ENCODE results near the gene BTBD7. TPM values are rescaled to one million over a fixed set of nuclear protein-coding genes. Genes with fewer than 3 reads are reported as not detected.

BTBD7 gene
- total and polyA plus RNA-seq, 3 experiments from 2014 or later: 9.6 to 25.7 (median 25.2) TPM

DNA sequence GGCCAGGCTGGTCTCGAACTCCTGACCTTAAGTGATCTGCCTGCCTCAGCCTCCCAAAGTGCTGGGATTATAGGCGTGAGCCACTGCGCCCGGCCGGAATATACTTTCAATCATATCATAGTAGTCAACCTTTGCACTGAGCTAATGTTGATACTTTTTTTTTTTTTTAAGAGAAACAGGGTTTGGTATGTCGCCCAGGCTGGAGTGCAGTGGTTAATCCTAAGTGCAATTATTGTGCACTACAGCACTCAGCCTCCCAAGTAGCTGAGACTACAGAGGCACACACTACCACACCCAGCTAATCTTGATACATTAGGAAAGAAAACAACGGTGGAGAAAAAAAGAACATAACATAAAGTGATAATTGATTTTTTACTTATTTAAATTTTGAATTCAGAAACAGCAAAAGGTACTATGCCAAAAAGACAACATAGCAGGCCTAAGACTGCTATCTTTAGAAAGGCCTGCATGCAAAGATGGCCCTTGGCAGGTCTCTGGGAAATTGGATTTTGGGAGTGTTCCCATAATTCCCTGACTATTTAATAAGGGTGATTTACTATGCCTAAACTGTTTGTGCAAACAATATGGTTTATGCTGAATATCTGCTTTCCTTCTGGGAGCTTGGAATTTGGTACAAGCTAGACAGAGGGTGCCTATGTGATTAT, 15.5 kb downstream of the BTBD7 start:
- Mint-ChIP-seq H3K27ac (no peak overlapping the region), H3K36me3 (peaks cover 5 to 7% (median 6%) of the 10 kb centered on the region in 3 donors), H3K4me3 (no peak overlapping the region), H3K27me3 (peaks cover 0 to 1% of the 10 kb centered on the region in 2 donors), H3K4me1 (peaks cover 35 to 63% (median 56%) of the 10 kb centered on the region in 3 donors), H3K9me3 (no peaks in the 10 kb centered on the region)
- Histone ChIP-seq H3K4me3 (ENCODE audit: low read length) (no peak overlapping the region), H3K4me1 (ENCODE audit: insufficient read depth, low read length) (peaks cover 11% of the 10 kb centered on the region), H3K27me3 (ENCODE audit: insufficient read depth, low read length, poor library complexity, severe bottlenecking) (no peaks in the 10 kb centered on the region), H3K36me3 (ENCODE audit: insufficient read depth, low read length) (no peaks in the 10 kb centered on the region), H3K27ac (ENCODE audit: low read depth, low read length) (no peak overlapping the region), H3K9me3 (ENCODE audit: low read length) (no peaks in the 10 kb centered on the region)
- DNase-seq: no peak
- ChIA-PET CTCF (no interaction called here), POLR2A (no interaction called here)

DNA sequence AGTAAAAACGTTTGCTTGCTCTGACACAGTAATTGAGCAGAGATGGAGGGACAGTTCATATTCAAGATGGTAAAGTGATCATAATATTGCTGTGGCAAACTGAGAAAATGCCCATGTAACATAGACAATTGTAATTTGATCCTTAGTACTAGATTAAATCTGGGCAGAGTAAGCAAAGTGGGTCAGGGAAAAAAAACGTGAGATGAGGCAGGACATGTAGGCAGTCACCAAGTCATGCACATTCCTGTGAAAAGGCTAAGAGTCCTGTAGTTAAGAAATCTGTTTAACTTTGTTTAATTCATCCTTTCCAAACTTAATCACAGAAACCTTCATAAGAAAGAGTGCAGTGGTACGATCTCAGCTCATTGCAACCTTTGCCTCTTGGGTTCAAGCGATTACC, 16.1 kb downstream of the BTBD7 start:
- ChIA-PET CTCF (no interaction called here), POLR2A (no interaction called here)
- Histone ChIP-seq H3K4me3 (ENCODE audit: low read length) (no peak overlapping the region), H3K27ac (ENCODE audit: low read depth, low read length) (no peak overlapping the region), H3K4me1 (ENCODE audit: insufficient read depth, low read length) (peaks cover 11% of the 10 kb centered on the region), H3K9me3 (ENCODE audit: low read length) (no peaks in the 10 kb centered on the region), H3K27me3 (ENCODE audit: insufficient read depth, low read length, poor library complexity, severe bottlenecking) (no peaks in the 10 kb centered on the region), H3K36me3 (ENCODE audit: insufficient read depth, low read length) (no peaks in the 10 kb centered on the region)
- peaks cover 0 to 1% of the 10 kb centered on the region in 2 donors for H3K27me3 Mint-ChIP-seq
- H3K36me3 Mint-ChIP-seq: peaks cover 5 to 6% (median 6%) of the 10 kb centered on the region in 3 donors
- no peak overlapping the region for H3K4me3 Mint-ChIP-seq
- H3K9me3 Mint-ChIP-seq: no peaks in the 10 kb centered on the region
- no peak overlapping the region for H3K27ac Mint-ChIP-seq
- peaks cover 35 to 67% (median 60%) of the 10 kb centered on the region in 3 donors for H3K4me1 Mint-ChIP-seq
- no peak for DNase-seq

DNA sequence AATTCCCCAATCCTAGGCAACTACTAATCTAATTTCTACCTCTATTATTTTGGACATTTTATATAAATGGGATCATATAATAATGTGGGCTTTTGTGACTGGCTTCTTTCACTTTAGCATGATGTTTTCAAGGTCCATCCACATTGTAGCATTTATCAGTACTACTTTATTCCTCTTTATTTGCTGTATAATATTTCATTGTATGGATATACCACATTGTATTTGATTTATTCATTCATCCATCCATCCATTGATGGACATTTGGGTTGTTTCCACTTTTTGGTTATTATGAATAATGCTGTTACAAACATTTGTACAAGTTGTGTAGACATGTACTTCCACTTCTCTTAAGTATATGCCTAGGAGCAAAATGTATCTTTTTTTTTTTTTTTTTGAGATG, 17.3 kb downstream of the BTBD7 start:
- H3K4me3 ChIP-seq (ENCODE audit: low read length): no peak overlapping the region
- no peaks in the 10 kb centered on the region for H3K9me3 ChIP-seq (ENCODE audit: low read length)
- ChIA-PET CTCF (no interaction called here), POLR2A (no interaction called here)
- Mint-ChIP-seq H3K36me3 (peaks cover 4 to 6% (median 5%) of the 10 kb centered on the region in 3 donors), H3K27ac (no peak overlapping the region), H3K4me1 (peaks cover 28 to 63% (median 57%) of the 10 kb centered on the region in 3 donors), H3K9me3 (no peaks in the 10 kb centered on the region), H3K4me3 (no peak overlapping the region), H3K27me3 (peaks cover 0 to 1% of the 10 kb centered on the region in 2 donors)
- H3K27ac ChIP-seq (ENCODE audit: low read depth, low read length): no peak overlapping the region
- H3K27me3 ChIP-seq (ENCODE audit: insufficient read depth, low read length, poor library complexity, severe bottlenecking): no peaks in the 10 kb centered on the region
- peaks cover 11% of the 10 kb centered on the region for H3K4me1 ChIP-seq (ENCODE audit: insufficient read depth, low read length)
- DNase-seq: no peak
- no peaks in the 10 kb centered on the region for H3K36me3 ChIP-seq (ENCODE audit: insufficient read depth, low read length)

DNA sequence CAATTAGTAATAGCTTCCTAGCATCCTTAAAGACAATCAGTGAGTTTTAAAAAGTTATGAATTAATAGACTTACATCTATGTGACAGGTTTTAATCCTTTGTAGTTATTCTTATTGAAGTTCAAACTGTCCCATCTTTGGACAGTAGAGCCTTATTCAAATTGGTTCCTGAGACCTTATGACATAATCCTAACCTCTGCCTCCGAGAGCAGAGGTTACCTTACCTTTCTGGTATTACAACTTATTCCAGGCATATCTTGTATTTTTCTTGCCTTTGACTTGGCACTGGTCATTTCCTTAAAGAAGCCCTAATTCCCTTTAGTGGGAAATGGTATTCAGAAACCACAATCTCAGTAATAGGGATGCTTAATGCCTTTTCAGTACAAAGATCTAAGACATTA, 21.8 kb downstream of the BTBD7 start:
- POLR2A ChIA-PET: no interaction called here
- Mint-ChIP-seq H3K4me1 (peaks cover 32 to 58% (median 56%) of the 10 kb centered on the region in 3 donors), H3K27ac (no peak overlapping the region), H3K9me3 (no peaks in the 10 kb centered on the region), H3K36me3 (peaks cover 0 to 5% (median 2%) of the 10 kb centered on the region in 3 donors), H3K4me3 (no peak overlapping the region), H3K27me3 (peaks cover 0 to 1% of the 10 kb centered on the region in 2 donors)
- CTCF ChIA-PET: no interaction called here
- H3K4me3 ChIP-seq (ENCODE audit: low read length): no peak overlapping the region
- no peak overlapping the region for H3K27ac ChIP-seq (ENCODE audit: low read depth, low read length)
- H3K4me1 ChIP-seq (ENCODE audit: insufficient read depth, low read length): no peaks in the 10 kb centered on the region
- H3K9me3 ChIP-seq (ENCODE audit: low read length): no peaks in the 10 kb centered on the region
- no peaks in the 10 kb centered on the region for H3K27me3 ChIP-seq (ENCODE audit: insufficient read depth, low read length, poor library complexity, severe bottlenecking)
- no peak for DNase-seq
- H3K36me3 ChIP-seq (ENCODE audit: insufficient read depth, low read length): no peaks in the 10 kb centered on the region

DNA sequence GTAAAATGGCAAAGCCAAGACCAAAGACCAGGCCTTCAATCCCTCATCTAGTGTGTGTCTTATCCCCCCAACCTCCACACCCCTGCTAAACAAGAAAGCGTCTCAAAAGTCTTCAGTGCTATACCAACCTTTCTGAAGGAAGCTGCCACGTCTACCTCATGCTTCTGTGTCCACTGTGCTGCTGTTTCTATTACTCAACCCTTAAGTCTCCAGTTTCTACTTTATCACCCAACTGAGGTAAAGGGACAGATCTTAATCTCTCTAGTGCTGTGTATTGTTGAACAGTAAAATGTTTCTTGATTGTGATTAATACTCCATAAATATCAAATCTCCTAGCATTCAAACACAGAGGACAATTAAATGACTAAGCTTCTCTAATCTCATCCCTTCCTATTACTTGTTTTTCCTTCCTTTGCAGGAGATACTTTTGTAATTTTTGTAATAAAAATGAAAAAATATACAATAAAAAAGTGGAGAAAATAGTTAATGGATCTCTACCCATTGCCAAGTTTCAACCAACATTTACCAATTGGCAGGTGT, 23.3 kb downstream of the BTBD7 start:
- H3K4me3 Mint-ChIP-seq: no peak overlapping the region
- H3K9me3 Mint-ChIP-seq: no peaks in the 10 kb centered on the region
- Histone ChIP-seq H3K27me3 (ENCODE audit: insufficient read depth, low read length, poor library complexity, severe bottlenecking) (no peaks in the 10 kb centered on the region), H3K36me3 (ENCODE audit: insufficient read depth, low read length) (no peaks in the 10 kb centered on the region), H3K9me3 (ENCODE audit: low read length) (no peaks in the 10 kb centered on the region), H3K4me1 (ENCODE audit: insufficient read depth, low read length) (no peaks in the 10 kb centered on the region), H3K27ac (ENCODE audit: low read depth, low read length) (no peak overlapping the region), H3K4me3 (ENCODE audit: low read length) (no peak overlapping the region)
- ChIA-PET POLR2A (no interaction called here), CTCF (interaction anchor here (1.0 kb wide), 1 partner anchor 23 kb away, joined by 3 read pairs; no protein-coding TSS in a partner anchor)
- peaks cover 39 to 69% (median 66%) of the 10 kb centered on the region in 3 donors for H3K4me1 Mint-ChIP-seq
- H3K27ac Mint-ChIP-seq: no peak overlapping the region
- peaks cover 0 to 1% of the 10 kb centered on the region in 2 donors for H3K27me3 Mint-ChIP-seq
- no peak for DNase-seq
- peaks cover 0 to 2% (median 2%) of the 10 kb centered on the region in 3 donors for H3K36me3 Mint-ChIP-seq

- Mint-ChIP-seq H3K4me1 (peaks cover 42 to 72% (median 69%) of the 10 kb centered on the region in 3 donors), H3K27me3 (peaks cover 0 to 1% of the 10 kb centered on the region in 2 donors), H3K4me3 (no peak overlapping the region), H3K9me3 (no peaks in the 10 kb centered on the region), H3K27ac (no peak overlapping the region), H3K36me3 (peaks cover 0 to 2% (median 2%) of the 10 kb centered on the region in 3 donors)
- H3K4me1 ChIP-seq (ENCODE audit: insufficient read depth, low read length): no peaks in the 10 kb centered on the region
- ChIA-PET CTCF (no interaction called here), POLR2A (no interaction called here)
- H3K9me3 ChIP-seq (ENCODE audit: low read length): no peaks in the 10 kb centered on the region
- no peak overlapping the region for H3K4me3 ChIP-seq (ENCODE audit: low read length)
- DNase-seq: no peak
- H3K36me3 ChIP-seq (ENCODE audit: insufficient read depth, low read length): no peaks in the 10 kb centered on the region
- no peaks in the 10 kb centered on the region for H3K27me3 ChIP-seq (ENCODE audit: insufficient read depth, low read length, poor library complexity, severe bottlenecking)
- no peak overlapping the region for H3K27ac ChIP-seq (ENCODE audit: low read depth, low read length)
Measured at GRCh38 chr14:93308686-93309345, 24.0 kb downstream of the BTBD7 start.

- POLR2A ChIA-PET: no interaction called here
- Mint-ChIP-seq H3K27ac (peak overlapping the region in 1 of 8 donors; percentile 68), H3K9me3 (no peaks in the 10 kb centered on the region), H3K36me3 (peaks cover 0 to 7% (median 2%) of the 10 kb centered on the region in 3 donors), H3K4me1 (peaks cover 46 to 73% (median 67%) of the 10 kb centered on the region in 3 donors), H3K4me3 (no peak overlapping the region), H3K27me3 (no peaks in the 10 kb centered on the region)
- CTCF ChIA-PET: no interaction called here
- Histone ChIP-seq H3K4me3 (ENCODE audit: low read length) (no peak overlapping the region), H3K36me3 (ENCODE audit: insufficient read depth, low read length) (no peaks in the 10 kb centered on the region), H3K27ac (ENCODE audit: low read depth, low read length) (no peak overlapping the region), H3K27me3 (ENCODE audit: insufficient read depth, low read length, poor library complexity, severe bottlenecking) (no peaks in the 10 kb centered on the region), H3K9me3 (ENCODE audit: low read length) (no peaks in the 10 kb centered on the region), H3K4me1 (ENCODE audit: insufficient read depth, low read length) (no peaks in the 10 kb centered on the region)
- DNase-seq: no peak
Measured at GRCh38 chr14:93306812-93307211, 26.0 kb downstream of the BTBD7 start.

- H3K9me3 Mint-ChIP-seq: no peaks in the 10 kb centered on the region
- no peak overlapping the region for H3K4me3 Mint-ChIP-seq
- H3K36me3 Mint-ChIP-seq: peaks cover 0 to 7% (median 2%) of the 10 kb centered on the region in 3 donors
- POLR2A ChIA-PET: no interaction called here
- H3K27me3 Mint-ChIP-seq: no peaks in the 10 kb centered on the region
- Histone ChIP-seq H3K9me3 (ENCODE audit: low read length) (no peaks in the 10 kb centered on the region), H3K36me3 (ENCODE audit: insufficient read depth, low read length) (no peaks in the 10 kb centered on the region), H3K27ac (ENCODE audit: low read depth, low read length) (no peak overlapping the region), H3K27me3 (ENCODE audit: insufficient read depth, low read length, poor library complexity, severe bottlenecking) (no peaks in the 10 kb centered on the region), H3K4me3 (ENCODE audit: low read length) (no peak overlapping the region), H3K4me1 (ENCODE audit: insufficient read depth, low read length) (no peaks in the 10 kb centered on the region)
- no peak for DNase-seq
- H3K27ac Mint-ChIP-seq: no peak overlapping the region
- CTCF ChIA-PET: no interaction called here
- peaks cover 49 to 70% (median 63%) of the 10 kb centered on the region in 3 donors for H3K4me1 Mint-ChIP-seq
Measured at GRCh38 chr14:93305725-93306418, 27.0 kb downstream of the BTBD7 start.

All from CD8-positive, alpha-beta memory T cell (primary cell).